ENCODE results near the gene CACNA1A.
"Not testable (repeated sequence)": the region's sequence is repeated elsewhere in the genome, so short reads cannot be mapped to it uniquely, and the experiment has no call there.

Gene CACNA1A

DNA sequence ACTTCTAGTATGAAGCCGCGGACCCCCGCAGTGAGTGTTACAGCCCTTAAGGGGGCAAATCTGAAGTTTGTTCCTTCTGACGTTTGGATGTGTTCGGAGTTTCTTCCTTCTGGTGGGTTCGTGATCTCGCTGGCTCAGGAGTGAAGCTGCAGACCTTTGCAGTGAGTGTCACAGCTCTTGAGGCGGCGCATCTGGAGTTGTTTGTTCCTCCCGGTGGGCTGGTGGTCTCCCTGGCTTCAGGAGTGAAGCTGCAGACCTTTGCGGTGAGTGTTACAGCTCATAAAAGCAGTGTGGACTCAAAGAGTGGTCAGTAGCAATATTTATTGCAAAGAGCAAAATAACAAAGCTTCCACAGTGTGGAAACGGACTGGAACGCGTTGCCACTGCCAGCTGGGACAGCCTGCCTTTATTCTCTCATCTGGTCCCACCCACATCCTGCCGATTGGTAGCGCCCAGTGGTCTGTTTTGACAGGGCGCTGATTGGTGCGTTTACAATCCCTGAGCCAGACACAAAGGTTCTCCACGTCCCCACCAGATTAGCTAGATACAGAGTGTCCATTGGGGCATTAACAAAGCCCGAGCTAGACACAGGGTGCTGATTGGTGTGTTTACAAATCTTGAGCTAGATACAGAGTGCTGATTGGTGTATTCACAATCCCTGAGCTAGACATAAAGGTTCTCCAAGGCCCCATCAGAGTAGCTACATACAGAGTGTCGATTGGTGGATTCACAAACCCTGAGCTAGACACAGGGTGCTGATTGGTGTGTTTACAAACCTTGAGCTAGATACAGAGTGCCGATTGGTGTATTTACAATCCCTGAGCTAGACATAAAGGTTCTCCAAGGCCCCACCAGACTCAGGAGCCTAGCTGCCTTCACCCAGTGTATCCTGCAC, 320.3 kb downstream of the CACNA1A start:
- DNase-seq = not testable (repeated sequence)

DNA sequence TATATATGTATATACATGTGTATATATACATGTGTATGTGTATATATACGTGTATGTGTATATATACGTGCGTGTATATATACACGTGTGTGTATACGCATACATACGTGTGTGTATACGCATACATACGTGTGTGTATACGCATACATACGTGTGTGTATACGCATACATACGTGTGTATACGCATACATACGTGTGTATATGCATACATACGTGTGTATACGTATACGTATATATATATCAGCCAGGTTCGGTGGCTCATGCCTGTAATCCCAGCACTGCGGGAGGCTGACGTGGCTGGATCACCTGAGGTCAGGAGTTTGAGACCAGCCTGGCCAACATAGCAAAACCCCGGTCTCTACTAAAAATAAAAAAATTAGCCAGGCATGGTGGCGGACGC, 321.4 kb downstream of the CACNA1A start:
- not testable (repeated sequence) for DNase-seq

GRCh38 chr19:13181747-13182388, 324.4 kb downstream of the CACNA1A start:
- DNase-seq = no peak

DNA sequence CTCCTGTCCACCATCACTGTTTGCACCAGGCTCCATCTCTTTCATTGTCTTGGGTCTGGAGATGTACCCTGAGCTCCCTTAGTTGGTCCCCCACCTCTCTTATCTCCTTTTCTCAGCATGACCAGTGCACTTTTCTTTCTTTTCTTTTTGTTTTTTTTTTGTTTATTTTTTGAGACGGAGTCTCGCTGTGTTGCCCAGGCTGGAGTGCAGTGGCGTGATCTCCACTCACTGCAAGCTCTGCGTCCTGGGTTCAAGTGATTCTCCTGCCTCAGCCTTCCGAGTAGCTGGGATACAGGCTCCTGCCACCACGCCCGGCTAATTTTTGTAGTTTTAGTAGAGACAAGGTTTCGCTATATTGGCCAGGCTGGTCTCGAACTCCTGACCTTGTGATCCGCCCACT, 328.0 kb downstream of the CACNA1A start:
- DNase-seq = not testable (repeated sequence)

- not testable (repeated sequence) for DNase-seq
Measured at GRCh38 chr19:13177584-13177983, 328.7 kb downstream of the CACNA1A start.

GRCh38 chr19:13176345-13176744, 329.9 kb downstream of the CACNA1A start:
- DNase-seq = no peak

GRCh38 chr19:13173139-13173737, 333.0 kb downstream of the CACNA1A start:
- DNase-seq = no peak

- DNase-seq = no peak
Measured at GRCh38 chr19:13172346-13173138, 333.7 kb downstream of the CACNA1A start.

- no peak for DNase-seq
Measured at GRCh38 chr19:13171146-13171545, 335.1 kb downstream of the CACNA1A start.

DNA sequence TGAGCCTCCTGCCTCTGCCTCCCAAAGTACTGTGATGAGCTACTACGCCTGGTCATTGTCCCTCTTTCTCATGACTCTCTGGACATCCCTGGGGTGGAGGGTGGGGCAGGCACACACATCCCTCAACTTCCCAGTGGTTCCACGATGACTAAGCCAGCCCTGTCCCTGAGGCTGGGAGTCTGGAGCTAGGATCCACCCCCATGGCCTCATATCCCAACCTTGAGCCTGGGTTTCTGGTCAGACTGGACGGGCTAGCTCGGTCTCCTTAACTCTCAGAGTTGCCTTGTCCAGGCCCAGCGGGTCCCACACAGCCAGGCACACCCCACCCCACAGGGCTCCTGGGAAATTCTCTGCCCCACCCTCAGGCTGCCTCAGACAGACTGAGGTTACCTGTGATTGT, 336.5 kb downstream of the CACNA1A start:
- DNase-seq = no peak

- DNase-seq = not testable (repeated sequence)
Measured at GRCh38 chr19:13166151-13166550, 340.1 kb downstream of the CACNA1A start.

GRCh38 chr19:13165162-13165997, 340.9 kb downstream of the CACNA1A start:
- DNase-seq = no peak

DNA sequence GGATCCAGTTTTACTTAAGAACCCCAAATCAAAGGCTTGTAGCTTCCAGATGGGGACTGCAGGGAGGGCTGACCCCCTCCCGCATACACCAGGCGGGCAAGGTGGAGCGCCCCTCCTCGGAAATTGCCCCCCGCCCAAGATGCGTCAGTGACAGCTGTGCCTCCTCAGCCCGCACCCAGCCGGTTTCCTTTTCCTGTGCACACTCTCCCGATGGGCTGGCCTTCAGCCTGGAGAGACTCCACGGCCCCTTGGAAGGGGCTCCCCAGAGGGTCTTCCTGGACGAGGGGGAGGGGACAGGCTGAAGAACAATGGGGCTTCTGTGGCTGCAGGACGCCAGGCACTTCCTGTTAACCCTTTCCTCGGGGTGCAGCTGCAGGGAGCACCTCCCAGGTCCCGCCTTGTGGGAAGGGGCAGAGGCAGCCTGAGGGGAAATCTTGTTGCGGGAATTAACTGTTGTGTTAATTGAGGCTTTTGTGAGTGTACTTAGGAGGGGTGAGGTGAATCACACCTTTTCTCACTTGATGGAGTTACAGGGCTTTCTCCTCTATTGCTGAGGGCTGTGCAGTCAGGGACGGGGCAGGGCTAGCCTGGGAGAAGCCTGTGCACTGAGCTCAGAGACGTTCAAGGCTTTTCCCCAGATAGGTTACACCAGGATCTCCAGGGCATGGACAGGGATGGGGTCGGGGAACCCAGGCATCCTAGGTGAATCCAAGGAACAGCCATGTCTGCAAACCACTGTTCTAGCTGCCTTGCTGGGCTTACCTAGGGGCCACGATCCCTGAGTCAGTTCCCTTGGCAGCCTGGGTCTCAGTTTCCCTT, 341.7 kb downstream of the CACNA1A start:
- DNase-seq = no peak

DNA sequence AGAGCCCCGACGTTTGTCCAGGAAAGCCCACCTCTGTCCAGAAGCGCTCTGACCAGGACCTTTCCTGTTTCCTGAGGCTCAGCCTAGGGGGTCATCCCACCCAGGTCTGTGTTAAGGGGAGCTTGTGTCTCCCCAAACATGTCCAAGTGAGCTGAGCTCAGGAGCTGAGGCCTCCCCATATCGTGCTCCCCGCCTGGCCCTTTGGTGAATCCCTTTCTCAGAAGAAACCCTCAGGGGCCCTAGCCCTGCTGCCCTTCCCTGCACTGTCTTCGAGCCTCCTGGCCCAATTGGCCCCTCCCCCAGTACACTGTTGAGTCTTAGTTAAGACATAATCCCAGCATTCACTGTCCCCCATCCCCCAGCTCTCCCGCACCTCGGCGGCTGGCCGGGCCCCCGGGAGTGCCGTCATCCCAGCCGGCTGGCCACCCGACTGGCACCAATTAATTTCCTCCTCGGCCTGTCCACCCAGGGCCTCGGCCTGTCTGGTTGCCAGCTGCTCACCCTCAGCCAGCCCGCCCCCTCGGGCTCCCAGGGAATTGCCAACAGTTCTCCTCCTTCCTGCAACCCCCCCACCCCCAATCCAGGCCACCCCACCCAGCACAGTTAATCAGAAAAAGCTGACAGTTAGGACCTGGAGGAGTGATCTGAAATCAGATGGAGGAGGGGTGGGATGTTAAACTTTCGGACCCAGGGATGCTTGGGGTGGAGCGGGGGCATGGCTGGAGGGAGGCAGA, 342.5 kb downstream of the CACNA1A start:
- no peak for DNase-seq

- peak; percentile 94 for DNase-seq
Measured at GRCh38 chr19:13162724-13163608, 343.3 kb downstream of the CACNA1A start.

GRCh38 chr19:13160557-13160956, 345.7 kb downstream of the CACNA1A start:
- no peak for DNase-seq

- no peak for DNase-seq
Measured at GRCh38 chr19:13159713-13160112, 346.6 kb downstream of the CACNA1A start.
